ENCODE measurements around the gene CDKN1A.

The CDKN1A gene

DNA sequence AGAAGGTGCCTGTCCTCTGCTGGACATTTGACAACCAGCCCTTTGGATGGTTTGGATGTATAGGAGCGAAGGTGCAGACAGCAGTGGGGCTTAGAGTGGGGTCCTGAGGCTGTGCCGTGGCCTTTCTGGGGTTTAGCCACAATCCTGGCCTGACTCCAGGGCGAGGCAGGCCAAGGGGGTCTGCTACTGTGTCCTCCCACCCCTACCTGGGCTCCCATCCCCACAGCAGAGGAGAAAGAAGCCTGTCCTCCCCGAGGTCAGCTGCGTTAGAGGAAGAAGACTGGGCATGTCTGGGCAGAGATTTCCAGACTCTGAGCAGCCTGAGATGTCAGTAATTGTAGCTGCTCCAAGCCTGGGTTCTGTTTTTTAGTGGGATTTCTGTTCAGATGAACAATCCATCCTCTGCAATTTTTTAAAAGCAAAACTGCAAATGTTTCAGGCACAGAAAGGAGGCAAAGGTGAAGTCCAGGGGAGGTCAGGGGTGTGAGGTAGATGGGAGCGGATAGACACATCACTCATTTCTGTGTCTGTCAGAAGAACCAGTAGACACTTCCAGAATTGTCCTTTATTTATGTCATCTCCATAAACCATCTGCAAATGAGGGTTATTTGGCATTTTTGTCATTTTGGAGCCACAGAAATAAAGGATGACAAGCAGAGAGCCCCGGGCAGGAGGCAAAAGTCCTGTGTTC, 1.3 kb upstream of the CDKN1A start:
- DNase-seq (ENCODE audit: low spot score), result no peak

DNA sequence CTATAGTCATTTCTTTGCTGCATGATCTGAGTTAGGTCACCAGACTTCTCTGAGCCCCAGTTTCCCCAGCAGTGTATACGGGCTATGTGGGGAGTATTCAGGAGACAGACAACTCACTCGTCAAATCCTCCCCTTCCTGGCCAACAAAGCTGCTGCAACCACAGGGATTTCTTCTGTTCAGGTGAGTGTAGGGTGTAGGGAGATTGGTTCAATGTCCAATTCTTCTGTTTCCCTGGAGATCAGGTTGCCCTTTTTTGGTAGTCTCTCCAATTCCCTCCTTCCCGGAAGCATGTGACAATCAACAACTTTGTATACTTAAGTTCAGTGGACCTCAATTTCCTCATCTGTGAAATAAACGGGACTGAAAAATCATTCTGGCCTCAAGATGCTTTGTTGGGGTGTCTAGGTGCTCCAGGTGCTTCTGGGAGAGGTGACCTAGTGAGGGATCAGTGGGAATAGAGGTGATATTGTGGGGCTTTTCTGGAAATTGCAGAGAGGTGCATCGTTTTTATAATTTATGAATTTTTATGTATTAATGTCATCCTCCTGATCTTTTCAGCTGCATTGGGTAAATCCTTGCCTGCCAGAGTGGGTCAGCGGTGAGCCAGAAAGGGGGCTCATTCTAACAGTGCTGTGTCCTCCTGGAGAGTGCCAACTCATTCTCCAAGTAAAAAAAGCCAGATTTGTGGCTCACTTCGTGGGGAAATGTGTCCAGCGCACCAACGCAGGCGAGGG, 594 bp upstream of the CDKN1A start:
- no peak for DNase-seq (ENCODE audit: low spot score)

DNA sequence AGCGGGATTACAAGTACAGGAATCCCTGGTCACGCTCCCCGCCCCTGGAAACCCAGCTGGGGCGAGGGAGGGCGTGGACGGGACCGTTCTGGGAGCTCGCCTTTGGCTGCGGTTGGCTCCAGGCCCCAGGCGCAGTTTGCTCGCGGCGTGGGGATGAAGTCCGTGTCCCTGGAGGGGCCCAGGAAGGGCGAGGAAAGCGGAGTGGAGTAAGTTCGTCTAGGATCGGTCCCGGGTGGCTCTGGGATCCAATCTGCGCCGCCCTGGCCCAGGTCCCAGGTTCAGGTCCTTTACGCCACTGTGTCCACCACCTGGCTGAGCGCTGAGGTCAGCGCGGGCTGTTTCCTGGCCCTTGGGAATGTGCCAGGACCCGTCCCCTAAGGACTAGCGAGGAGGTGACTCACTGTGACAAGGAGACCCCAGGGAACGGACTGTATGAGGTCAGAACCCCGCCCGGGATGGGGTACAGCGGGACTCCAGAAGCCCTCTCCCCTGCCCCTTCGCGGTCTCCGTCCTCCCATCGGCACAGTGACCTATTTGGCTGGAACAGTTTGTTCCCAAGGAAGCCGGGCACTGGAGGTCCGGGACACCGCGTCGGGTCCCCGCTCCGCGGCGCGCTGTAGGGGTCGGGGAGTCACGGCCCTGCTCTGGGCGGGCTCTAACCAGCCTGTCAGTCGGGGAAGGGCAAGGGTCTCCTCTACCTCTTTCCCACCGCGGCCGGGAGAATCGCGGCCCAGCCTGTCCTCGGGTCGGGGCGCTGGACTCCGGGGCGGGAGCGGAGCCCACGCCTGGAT, 724 bp downstream of the CDKN1A start:
- DNase-seq (ENCODE audit: low spot score), result no peak

DNA sequence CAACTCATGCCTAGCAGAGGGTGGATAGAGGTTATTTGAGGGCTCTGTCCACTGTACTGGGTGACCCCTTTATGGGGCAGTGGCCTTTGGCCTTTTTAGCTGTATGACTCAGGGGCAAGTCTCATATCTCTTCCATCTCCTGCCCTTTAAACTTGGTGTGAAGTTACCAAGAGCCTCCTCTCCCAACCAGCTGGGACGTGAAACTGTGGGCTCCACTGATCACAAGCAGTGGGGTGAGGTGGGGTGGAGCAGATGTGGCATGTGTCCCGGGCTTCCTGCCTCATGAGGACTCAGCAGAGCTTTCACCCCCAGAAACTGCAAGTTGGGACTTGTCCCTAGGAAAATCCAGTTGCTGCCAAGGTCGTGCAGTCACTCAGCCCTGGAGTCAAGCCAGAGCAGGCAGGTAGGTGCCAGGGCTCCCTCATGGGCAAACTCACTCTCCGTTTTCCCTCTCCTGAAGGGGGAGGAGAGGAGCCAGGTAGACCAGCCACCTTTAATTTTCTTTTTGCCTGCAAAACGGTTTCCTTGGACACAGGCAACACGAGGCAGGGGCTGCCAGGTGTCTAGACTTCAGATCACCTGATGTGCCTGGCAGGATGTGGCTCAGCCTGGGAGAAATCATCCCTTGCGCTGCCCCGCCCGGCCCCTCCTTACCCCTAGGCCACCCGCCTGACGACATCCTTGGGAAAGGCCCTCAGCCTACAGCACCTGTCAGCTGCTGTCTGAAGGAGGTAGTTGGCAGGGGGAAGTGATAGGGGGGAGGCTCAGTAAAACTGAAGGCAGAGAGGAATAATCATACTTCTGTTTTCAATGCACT, 4.0 kb downstream of the CDKN1A start:
- DNase-seq (ENCODE audit: low spot score), result peak; percentile 63

DNA sequence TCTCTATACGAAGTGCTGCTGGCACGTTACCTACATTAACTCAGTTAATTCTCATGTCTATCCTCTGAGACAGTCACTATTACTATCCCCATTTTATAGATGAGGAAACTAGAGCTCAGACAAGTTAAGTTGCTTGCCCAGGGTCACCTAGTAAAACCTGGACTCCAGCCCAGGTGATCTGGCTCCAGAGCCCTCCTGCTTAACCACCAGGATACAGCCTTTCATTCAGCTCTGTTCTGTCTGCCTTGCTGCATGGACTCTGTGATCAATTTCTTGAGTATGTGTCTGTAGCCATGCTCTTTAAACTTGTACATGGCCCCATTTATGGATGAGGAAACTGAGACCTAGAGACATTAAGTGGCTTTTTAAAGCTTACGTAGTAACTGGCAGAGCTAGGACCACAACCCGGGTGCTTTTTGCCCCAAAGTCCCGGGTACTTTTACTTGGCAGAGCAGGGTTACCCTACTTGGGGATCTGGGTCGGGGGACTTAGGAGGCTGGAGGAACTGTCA, 4.7 kb downstream of the CDKN1A start:
- DNase-seq (ENCODE audit: low spot score), result no peak

DNA sequence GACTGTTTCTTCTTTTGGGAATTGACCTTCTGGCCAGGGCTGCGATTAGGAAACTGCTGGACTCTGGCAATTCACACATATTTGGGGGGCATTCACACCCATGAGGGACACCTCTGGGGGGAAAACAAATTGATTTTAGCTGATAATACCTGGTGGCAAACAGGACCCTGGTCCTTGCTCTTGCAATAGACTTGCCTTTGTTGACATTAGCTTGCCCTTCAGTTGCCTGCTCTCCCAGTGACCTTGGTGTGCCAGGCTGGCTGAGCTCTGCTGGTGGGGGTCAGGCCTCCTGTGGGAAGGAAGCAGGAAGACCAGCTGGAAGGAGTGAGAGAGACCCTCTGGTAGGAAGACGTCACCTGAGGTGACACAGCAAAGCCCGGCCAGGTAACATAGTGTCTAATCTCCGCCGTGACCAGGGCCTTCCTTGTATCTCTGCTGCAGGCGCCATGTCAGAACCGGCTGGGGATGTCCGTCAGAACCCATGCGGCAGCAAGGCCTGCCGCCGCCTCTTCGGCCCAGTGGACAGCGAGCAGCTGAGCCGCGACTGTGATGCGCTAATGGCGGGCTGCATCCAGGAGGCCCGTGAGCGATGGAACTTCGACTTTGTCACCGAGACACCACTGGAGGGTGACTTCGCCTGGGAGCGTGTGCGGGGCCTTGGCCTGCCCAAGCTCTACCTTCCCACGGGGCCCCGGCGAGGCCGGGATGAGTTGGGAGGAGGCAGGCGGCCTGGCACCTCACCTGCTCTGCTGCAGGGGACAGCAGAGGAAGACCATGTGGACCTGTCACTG, 5.3 kb downstream of the CDKN1A start:
- DNase-seq (ENCODE audit: low spot score), result no peak

DNA sequence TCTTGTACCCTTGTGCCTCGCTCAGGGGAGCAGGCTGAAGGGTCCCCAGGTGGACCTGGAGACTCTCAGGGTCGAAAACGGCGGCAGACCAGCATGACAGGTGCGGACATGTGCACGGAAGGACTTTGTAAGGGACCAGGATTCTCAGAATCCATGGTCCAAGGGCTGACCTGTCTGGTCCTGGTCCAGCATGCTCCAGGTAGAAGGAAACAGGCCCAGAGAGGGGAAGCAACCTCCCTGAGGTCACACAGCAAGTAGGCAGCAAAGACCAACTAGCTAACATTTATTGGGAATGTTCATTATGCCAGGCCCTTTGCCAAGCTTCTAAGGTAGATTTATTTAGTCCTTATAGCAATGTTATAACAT, 5.9 kb downstream of the CDKN1A start:
- DNase-seq (ENCODE audit: low spot score), result no peak

DNA sequence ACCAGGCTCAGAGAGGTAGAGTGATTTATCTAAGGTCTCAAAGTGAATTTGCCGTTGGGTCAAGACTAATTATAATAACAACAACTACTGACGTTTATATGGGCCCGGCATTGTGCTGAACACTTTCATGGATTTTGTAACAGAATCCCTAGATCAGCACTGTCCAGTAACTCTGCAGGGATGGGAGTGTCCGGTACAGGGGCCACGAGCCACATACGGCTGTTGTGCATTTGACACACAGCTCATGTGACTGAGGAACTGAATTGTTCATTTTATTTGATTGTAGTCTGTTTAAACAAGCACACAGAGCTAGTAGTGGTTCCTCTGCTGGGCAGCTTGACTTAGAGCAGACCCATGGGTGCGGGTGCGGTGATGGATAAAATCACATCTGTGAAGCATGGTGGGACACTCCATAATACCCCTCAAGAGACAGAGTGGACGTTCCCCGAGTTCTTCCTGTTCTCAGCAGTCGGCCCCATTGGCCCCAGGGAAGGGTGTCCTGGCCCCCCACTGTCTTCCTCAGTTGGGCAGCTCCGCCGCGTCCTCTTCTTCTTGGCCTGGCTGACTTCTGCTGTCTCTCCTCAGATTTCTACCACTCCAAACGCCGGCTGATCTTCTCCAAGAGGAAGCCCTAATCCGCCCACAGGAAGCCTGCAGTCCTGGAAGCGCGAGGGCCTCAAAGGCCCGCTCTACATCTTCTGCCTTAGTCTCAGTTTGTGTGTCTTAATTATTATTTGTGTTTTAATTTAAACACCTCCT, 6.8 kb downstream of the CDKN1A start:
- no peak for DNase-seq (ENCODE audit: low spot score)

DNA sequence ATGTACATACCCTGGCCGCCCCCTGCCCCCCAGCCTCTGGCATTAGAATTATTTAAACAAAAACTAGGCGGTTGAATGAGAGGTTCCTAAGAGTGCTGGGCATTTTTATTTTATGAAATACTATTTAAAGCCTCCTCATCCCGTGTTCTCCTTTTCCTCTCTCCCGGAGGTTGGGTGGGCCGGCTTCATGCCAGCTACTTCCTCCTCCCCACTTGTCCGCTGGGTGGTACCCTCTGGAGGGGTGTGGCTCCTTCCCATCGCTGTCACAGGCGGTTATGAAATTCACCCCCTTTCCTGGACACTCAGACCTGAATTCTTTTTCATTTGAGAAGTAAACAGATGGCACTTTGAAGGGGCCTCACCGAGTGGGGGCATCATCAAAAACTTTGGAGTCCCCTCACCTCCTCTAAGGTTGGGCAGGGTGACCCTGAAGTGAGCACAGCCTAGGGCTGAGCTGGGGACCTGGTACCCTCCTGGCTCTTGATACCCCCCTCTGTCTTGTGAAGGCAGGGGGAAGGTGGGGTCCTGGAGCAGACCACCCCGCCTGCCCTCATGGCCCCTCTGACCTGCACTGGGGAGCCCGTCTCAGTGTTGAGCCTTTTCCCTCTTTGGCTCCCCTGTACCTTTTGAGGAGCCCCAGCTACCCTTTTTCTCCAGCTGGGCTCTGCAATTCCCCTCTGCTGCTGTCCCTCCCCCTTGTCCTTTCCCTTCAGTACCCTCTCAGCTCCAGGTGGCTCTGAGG, 7.6 kb downstream of the CDKN1A start:
- no peak for DNase-seq (ENCODE audit: low spot score)

DNA sequence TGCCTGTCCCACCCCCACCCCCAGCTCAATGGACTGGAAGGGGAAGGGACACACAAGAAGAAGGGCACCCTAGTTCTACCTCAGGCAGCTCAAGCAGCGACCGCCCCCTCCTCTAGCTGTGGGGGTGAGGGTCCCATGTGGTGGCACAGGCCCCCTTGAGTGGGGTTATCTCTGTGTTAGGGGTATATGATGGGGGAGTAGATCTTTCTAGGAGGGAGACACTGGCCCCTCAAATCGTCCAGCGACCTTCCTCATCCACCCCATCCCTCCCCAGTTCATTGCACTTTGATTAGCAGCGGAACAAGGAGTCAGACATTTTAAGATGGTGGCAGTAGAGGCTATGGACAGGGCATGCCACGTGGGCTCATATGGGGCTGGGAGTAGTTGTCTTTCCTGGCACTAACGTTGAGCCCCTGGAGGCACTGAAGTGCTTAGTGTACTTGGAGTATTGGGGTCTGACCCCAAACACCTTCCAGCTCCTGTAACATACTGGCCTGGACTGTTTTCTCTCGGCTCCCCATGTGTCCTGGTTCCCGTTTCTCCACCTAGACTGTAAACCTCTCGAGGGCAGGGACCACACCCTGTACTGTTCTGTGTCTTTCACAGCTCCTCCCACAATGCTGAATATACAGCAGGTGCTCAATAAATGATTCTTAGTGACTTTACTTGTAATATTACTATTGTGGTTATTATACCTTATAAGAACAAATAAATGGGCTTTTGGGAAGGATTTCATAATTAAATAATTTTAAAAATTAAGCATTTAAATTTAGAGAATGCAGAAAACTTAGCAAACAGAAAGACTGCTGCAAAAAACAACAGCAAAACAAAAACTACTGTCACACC, 8.4 kb downstream of the CDKN1A start:
- no peak for DNase-seq (ENCODE audit: low spot score)

DNA sequence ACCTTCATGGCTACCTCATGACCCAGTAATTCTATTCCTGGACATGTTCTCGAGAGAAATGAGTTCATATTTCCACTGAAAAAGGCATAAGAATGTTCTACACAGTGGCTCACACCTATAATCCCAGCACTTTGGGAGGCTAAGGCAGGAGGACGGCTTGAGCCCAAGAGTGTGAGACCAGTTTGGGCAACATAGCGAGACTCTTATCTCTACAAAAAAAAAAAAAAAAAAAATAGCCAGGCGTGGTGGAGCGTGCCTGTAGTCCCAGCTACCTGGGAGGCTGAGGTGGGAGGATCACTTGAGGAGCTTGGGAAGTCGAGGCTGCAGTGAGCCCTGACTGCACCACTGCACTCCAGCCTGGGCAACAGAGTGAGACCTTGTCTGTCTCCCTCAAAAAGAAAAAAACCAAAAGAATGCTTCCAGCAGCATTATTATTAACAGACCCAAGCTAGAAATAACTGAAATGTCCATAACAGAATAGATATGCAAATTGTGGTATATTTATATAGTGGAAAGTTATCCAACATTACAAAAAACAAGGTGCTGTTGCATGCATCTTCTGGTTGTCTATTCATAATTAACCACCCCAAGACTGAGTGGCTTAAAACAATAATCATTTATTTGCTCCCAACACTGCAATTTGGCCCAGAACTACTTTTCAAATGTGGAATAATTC, 9.7 kb downstream of the CDKN1A start:
- DNase-seq (ENCODE audit: low spot score), result no peak

DNA sequence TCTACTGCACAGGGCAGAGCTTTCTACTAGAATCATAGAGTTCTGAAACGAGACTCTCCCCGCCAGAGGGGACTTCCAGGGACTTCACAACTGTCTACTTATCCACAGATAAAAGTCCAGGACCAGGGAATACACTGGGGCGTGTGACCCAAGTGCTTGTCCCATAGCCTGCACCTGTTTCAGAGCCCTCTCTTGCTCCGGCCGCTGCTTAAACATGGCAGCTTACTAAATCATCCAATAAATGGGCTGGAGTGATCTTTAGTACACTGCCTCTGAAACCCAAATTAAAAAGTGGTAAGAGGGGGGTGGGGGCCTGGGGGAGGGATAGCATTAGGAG, 10.2 kb downstream of the CDKN1A start:
- DNase-seq (ENCODE audit: low spot score), result no peak

DNA sequence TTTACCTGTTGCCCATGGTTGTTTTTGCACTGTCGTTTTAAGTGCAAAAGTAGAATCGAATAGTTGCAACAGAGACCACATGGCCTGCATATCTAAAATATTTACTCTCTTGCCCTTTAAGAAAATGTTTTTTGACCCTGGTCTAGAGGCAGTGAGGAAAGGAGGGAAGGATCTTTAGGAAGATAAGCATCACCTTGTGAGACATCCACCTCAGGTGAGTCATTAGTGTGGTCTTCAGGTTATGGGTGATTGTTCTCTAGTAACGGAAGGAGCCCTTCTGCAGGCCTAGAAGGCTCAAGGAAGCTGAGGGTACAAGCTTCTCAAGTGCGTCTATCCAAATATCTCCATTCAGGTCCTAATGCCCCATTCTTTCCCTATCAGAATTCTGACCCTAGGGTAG, 12.5 kb downstream of the CDKN1A start:
- DNase-seq (ENCODE audit: low spot score), result no peak

DNA sequence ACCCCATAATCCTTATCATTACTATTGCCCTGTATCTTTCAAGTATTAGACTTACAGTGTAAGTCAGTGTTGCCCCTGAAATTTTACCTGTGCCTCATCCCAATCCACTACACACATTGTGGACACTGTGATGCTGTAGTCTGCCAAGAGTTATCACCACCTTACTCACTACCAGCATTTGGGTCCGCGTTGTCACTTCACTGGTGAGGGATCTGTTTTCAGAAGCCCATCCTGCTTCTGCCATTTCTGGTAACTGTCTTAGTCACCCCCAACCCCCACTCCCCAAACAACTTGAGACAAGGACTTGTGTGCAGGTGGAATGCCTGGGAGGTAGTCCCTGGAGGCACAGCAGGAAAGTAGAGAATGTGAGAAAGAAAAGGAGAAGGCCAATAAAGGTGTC, 13.1 kb downstream of the CDKN1A start:
- no peak for DNase-seq (ENCODE audit: low spot score)

DNA sequence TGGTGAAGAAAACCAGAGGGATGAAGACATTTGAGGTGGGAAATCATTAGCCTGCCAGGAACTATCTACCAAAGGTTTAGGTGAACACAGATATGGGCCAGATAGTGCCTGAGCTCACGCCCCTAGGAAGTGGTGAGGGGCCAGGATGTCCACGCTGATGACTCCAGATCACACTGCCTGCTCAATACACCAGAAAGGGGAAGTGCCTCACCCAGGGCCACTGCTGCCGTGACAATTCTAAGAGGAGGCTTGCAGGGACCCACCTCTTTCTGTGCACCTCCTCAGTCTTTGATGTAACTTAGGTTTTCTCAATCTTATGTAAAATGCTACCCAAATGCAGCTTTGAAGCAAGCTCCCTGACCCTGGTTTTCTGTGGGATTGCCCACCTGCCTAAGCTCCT, 13.7 kb downstream of the CDKN1A start:
- peak; percentile 39 for DNase-seq (ENCODE audit: low spot score)

DNA sequence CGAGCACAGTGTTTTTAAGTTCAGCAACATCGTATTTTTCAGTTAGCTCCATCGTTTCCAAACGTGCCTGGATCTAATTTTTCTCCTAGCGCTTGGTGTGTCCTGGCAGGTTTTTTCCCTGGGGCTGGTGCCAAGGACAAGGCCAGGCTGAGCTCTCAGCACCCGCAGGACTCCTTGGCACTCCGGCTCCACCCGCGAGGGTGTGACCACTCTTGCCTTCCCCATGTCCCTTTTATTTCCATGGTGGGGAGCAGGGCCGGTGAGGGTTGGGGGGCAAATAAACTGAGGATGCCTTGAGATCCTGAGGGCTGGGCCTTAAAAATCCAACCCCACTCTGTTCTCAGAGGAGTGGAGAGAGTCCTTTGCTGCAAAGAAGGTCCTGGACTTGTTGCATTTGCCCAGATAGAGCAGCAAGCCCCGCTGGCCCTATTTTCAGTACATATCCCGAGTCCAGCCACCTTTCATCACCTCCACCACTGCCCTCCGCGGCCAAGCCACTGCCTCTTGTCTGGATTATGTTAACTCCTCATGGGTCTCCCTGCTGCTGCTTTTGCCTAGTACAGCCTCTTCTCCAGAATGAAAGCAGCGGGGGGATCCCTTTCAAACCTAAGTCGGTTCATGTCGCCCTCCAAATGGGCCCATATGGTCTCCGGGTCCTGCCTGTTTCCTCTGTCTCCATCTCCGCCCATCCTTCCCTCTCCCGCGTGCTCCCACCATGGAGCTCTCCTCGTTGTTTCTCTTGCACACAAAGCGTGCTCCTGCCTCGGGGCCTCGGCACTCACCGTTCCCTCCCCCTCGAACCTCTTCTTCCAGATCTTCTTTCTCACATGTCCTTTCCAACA, 14.6 kb downstream of the CDKN1A start:
- DNase-seq (ENCODE audit: low spot score), result no peak

DNA sequence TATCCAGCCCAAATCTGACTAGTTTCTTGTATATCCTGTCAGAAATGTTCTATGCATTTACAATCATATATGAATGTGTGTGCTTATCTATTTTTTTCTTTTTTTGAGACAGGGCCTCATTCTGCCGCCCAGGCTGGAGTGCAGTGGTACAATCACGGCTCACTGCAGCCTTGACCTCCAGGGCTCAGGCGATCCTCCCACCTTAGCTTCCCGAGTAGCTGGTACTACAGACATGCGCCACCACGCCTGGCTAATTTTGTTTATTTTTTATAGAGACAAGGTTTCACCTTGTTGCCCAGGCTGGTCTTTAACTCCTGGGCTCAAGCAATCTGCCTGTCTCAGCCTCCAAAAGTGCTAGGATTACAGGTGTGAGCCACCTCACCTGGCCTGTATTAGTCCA, 16.1 kb downstream of the CDKN1A start:
- no peak for DNase-seq (ENCODE audit: low spot score)
